Loucy (cell line): ENCODE measurements around the gene TRMT10C.

Experiments used
- H2AFZ ChIP-seq: fragments of 200-600 bp; sonication (generic); 2 replicates; pipeline ENCODE4 v1.6.0; 2016; ENCODE audit warnings: antibody characterized with exemption, mild to moderate bottlenecking, low read length, moderate library complexity
- H3F3A ChIP-seq: fragments of 200-600 bp; 2 replicates; pipeline ENCODE4 v1.6.0; 2016; ENCODE audit warnings: antibody characterized with exemption, low read depth, mild to moderate bottlenecking
- H3K27me3 ChIP-seq: fragments of 200-600 bp; sonication (generic); 2 replicates; pipeline ENCODE4 v1.6.1; 2014; ENCODE audit warnings: low read length, mild to moderate bottlenecking; ENCODE audit not compliant: insufficient read depth, poor library complexity, severe bottlenecking
- H3K36me3 ChIP-seq: fragments of 200-600 bp; sonication (generic); 2 replicates; pipeline ENCODE4 v1.6.1; 2016; ENCODE audit warnings: low read length; ENCODE audit not compliant: insufficient read depth
- H3K4me1 ChIP-seq: fragments of 200-600 bp; sonication (generic); 2 replicates; pipeline ENCODE4 v1.5.1; 2014; ENCODE audit warnings: low read length, mild to moderate bottlenecking; ENCODE audit not compliant: insufficient read depth, poor library complexity, severe bottlenecking
- H3K4me2 ChIP-seq: fragments of 200-600 bp; sonication (generic); 2 replicates; pipeline ENCODE4 v1.6.0; 2014; ENCODE audit warnings: antibody characterized with exemption, low read length, low read depth, mild to moderate bottlenecking; ENCODE audit not compliant: poor library complexity, severe bottlenecking
- H3K4me3 ChIP-seq: fragments of 200-600 bp; sonication (generic); 2 replicates; pipeline ENCODE4 v1.5.1; 2014; ENCODE audit warnings: low read length, mild to moderate bottlenecking, mixed read lengths; ENCODE audit not compliant: poor library complexity, severe bottlenecking
- H3K79me2 ChIP-seq: fragments of 200-600 bp; sonication (generic); 2 replicates; pipeline ENCODE4 v1.6.1; 2014; ENCODE audit warnings: low read length; ENCODE audit not compliant: insufficient read depth
- H3K9ac ChIP-seq: fragments of 200-600 bp; sonication (generic); 2 replicates; pipeline ENCODE4 v1.6.0; 2014; ENCODE audit warnings: mild to moderate bottlenecking, low read depth, low read length, moderate library complexity; ENCODE audit not compliant: poor library complexity, severe bottlenecking
- H3K9me2 ChIP-seq: fragments of 200-600 bp; sonication (generic); replicated peaks from 2 replicates; pipeline ENCODE4 v1.6.1; 2016; ENCODE audit warnings: low read depth, low read length, mixed read lengths
- H3K9me3 ChIP-seq: fragments of 200-600 bp; sonication (generic); 2 replicates; pipeline ENCODE4 v1.6.1; 2014; ENCODE audit warnings: mild to moderate bottlenecking, antibody characterized with exemption, low read length, low read depth; ENCODE audit not compliant: insufficient read depth
- H4K20me1 ChIP-seq: fragments of 200-600 bp; sonication (generic); 2 replicates; pipeline ENCODE4 v1.6.0; 2014; ENCODE audit warnings: antibody characterized with exemption, low read length, mild to moderate bottlenecking; ENCODE audit not compliant: insufficient read depth, poor library complexity, severe bottlenecking
- CTCF ChIP-seq: fragments of 200-600 bp; sonication (generic); conservative IDR thresholded peaks from 2 replicates; pipeline ENCODE4 v1.5.1; 2014; ENCODE audit warnings: mild to moderate bottlenecking, antibody characterized with exemption, low read length
- EZH2phosphoT487 ChIP-seq: fragments of 200-600 bp; IDR thresholded peaks from 2 replicates; pipeline ENCODE4 v1.6.1; 2018; ENCODE audit warnings: antibody characterized with exemption, mild to moderate bottlenecking, moderate library complexity, borderline replicate concordance

TRMT10C gene

GRCh38 chr3:101532783-101533602 is 28.7 kb upstream of the TRMT10C start:
- Histone ChIP-seq H3K4me1 (peaks cover 20% of the 10 kb centered on the region), H3K4me3 (no peak overlapping the region), H3K36me3 (no peaks in the 10 kb centered on the region), H3F3A (no peaks in the 10 kb centered on the region), H3K9me3 (peaks cover 9% of the 10 kb centered on the region), H2AFZ (no peak overlapping the region), H4K20me1 (no peaks in the 10 kb centered on the region), H3K9me2 (no peaks in the 10 kb centered on the region), H3K4me2 (no peak overlapping the region), H3K27me3 (no peaks in the 10 kb centered on the region), H3K9ac (no peak overlapping the region), H3K79me2 (no peaks in the 10 kb centered on the region)
- TF ChIP-seq CTCF: no peak
- no peak for TF ChIP-seq EZH2phosphoT487

GRCh38 chr3:101533603-101533968 is 28.1 kb upstream of the TRMT10C start:
- H3K9me3 ChIP-seq: peaks cover 9% of the 10 kb centered on the region
- no peaks in the 10 kb centered on the region for H4K20me1 ChIP-seq
- H3K4me3 ChIP-seq: no peak overlapping the region
- no peaks in the 10 kb centered on the region for H3K27me3 ChIP-seq
- no peaks in the 10 kb centered on the region for H3K36me3 ChIP-seq
- H3K79me2 ChIP-seq: no peaks in the 10 kb centered on the region
- H2AFZ ChIP-seq: no peak overlapping the region
- H3K4me2 ChIP-seq: no peak overlapping the region
- H3K4me1 ChIP-seq: peaks cover 20% of the 10 kb centered on the region
- no peaks in the 10 kb centered on the region for H3F3A ChIP-seq
- no peaks in the 10 kb centered on the region for H3K9me2 ChIP-seq
- TF ChIP-seq EZH2phosphoT487 (no peak), CTCF (no peak)
- H3K9ac ChIP-seq: no peak overlapping the region

- Histone ChIP-seq H3F3A (no peaks in the 10 kb centered on the region), H3K36me3 (no peaks in the 10 kb centered on the region), H4K20me1 (no peaks in the 10 kb centered on the region), H3K4me2 (no peak overlapping the region), H3K9me2 (no peaks in the 10 kb centered on the region), H3K27me3 (no peaks in the 10 kb centered on the region), H3K4me1 (peaks cover 20% of the 10 kb centered on the region), H3K4me3 (no peak overlapping the region), H3K9ac (no peak overlapping the region), H3K9me3 (peaks cover 2% of the 10 kb centered on the region; the same call in 1 of the 2 replicates), H3K79me2 (no peaks in the 10 kb centered on the region), H2AFZ (no peak overlapping the region)
- TF ChIP-seq CTCF (no peak), EZH2phosphoT487 (no peak)
Measured at GRCh38 chr3:101535221-101535620, 26.4 kb upstream of the TRMT10C start.
